ENCODE data around the gene SLC46A3. TPM values are rescaled to one million over a fixed set of nuclear protein-coding genes. Genes with fewer than 3 reads are reported as not detected.
"Not testable (repeated sequence)": the region's sequence is repeated elsewhere in the genome, so short reads cannot be mapped to it uniquely, and the experiment has no call there.

Gene SLC46A3
- total RNA-seq, 2 donors from 2014 or later, result 8.2 to 16.8 TPM

GRCh38 chr13:28705461-28706083 lies 13.2 kb downstream of the SLC46A3 start:
- H3K9me3 ChIP-seq, result no peaks in the 10 kb centered on the region
- H3K27me3 ChIP-seq (replicated peaks; ENCODE audit: insufficient read depth), result no peaks in the 10 kb centered on the region
- H3K36me3 ChIP-seq, result no peaks in the 10 kb centered on the region
- WGBS, result 71% methylated on average over 5 of the region's 5 CpGs
- H3K27ac ChIP-seq, result no peak overlapping the region
- H3K4me1 ChIP-seq (replicated peaks), result no peaks in the 10 kb centered on the region
- intact Hi-C loops (cut with DNase I), result no loop called here
- DNase-seq (ENCODE audit: low spot score), result no peak
- TF ChIP-seq POLR2AphosphoS5 (IDR thresholded peaks at IDR 0.05) (no peak), CTCF (IDR thresholded peaks at IDR 0.05) (no peak), POLR2A (IDR thresholded peaks at IDR 0.05) (no peak)
- H3K4me3 ChIP-seq, result no peak overlapping the region

- Histone ChIP-seq H3K9me3 (no peaks in the 10 kb centered on the region), H3K36me3 (no peaks in the 10 kb centered on the region), H3K27me3 (replicated peaks; ENCODE audit: insufficient read depth) (no peaks in the 10 kb centered on the region), H3K4me1 (replicated peaks) (no peaks in the 10 kb centered on the region), H3K4me3 (no peak overlapping the region), H3K27ac (no peak overlapping the region)
- no peak for TF ChIP-seq POLR2A (IDR thresholded peaks at IDR 0.05)
- TF ChIP-seq CTCF (IDR thresholded peaks at IDR 0.05), result no peak
- no peak for TF ChIP-seq POLR2AphosphoS5 (IDR thresholded peaks at IDR 0.05)
- no peak for DNase-seq (ENCODE audit: low spot score)
- intact Hi-C loops (cut with DNase I), result no loop called here
Observed at GRCh38 chr13:28704919-28705318, 13.9 kb downstream of the SLC46A3 start.

GRCh38 chr13:28704282-28704681 lies 14.5 kb downstream of the SLC46A3 start:
- Histone ChIP-seq H3K9me3 (no peaks in the 10 kb centered on the region), H3K27ac (no peak overlapping the region), H3K4me1 (replicated peaks) (no peaks in the 10 kb centered on the region), H3K27me3 (replicated peaks; ENCODE audit: insufficient read depth) (no peaks in the 10 kb centered on the region), H3K4me3 (no peak overlapping the region), H3K36me3 (no peaks in the 10 kb centered on the region)
- intact Hi-C loops (cut with DNase I), result no loop called here
- no peak for DNase-seq (ENCODE audit: low spot score)
- no peak for TF ChIP-seq POLR2A (IDR thresholded peaks at IDR 0.05)
- no peak for TF ChIP-seq POLR2AphosphoS5 (IDR thresholded peaks at IDR 0.05)
- TF ChIP-seq CTCF (IDR thresholded peaks at IDR 0.05), result no peak

- Histone ChIP-seq H3K27ac (no peak overlapping the region), H3K9me3 (no peaks in the 10 kb centered on the region), H3K4me1 (replicated peaks) (no peaks in the 10 kb centered on the region), H3K27me3 (replicated peaks; ENCODE audit: insufficient read depth) (no peaks in the 10 kb centered on the region), H3K36me3 (no peaks in the 10 kb centered on the region), H3K4me3 (no peak overlapping the region)
- 93% methylated on average over 1 of the region's 1 CpG for WGBS
- DNase-seq (ENCODE audit: low spot score), result no peak
- no peak for TF ChIP-seq POLR2AphosphoS5 (IDR thresholded peaks at IDR 0.05)
- no peak for TF ChIP-seq CTCF (IDR thresholded peaks at IDR 0.05)
- no peak for TF ChIP-seq POLR2A (IDR thresholded peaks at IDR 0.05)
- intact Hi-C loops (cut with DNase I), result no loop called here
Observed at GRCh38 chr13:28699246-28699645, 19.5 kb downstream of the SLC46A3 start.

GRCh38 chr13:28697441-28697840 lies 21.3 kb downstream of the SLC46A3 start:
- Histone ChIP-seq H3K9me3 (no peaks in the 10 kb centered on the region), H3K36me3 (no peaks in the 10 kb centered on the region), H3K27ac (no peak overlapping the region), H3K4me3 (no peak overlapping the region), H3K4me1 (replicated peaks) (no peaks in the 10 kb centered on the region), H3K27me3 (replicated peaks; ENCODE audit: insufficient read depth) (no peaks in the 10 kb centered on the region)
- TF ChIP-seq POLR2AphosphoS5 (IDR thresholded peaks at IDR 0.05) (no peak), POLR2A (IDR thresholded peaks at IDR 0.05) (no peak), CTCF (IDR thresholded peaks at IDR 0.05) (no peak)
- 81% methylated on average over 1 of the region's 1 CpG for WGBS
- no peak for DNase-seq (ENCODE audit: low spot score)
- intact Hi-C loops (cut with DNase I), result no loop called here

GRCh38 chr13:28693605-28694491 lies 24.9 kb downstream of the SLC46A3 start:
- H3K27ac ChIP-seq; H3K9me3 ChIP-seq; H3K4me1 ChIP-seq (replicated peaks); H3K27me3 ChIP-seq (replicated peaks; ENCODE audit: insufficient read depth); DNase-seq (ENCODE audit: low spot score); intact Hi-C loops (cut with DNase I); H3K36me3 ChIP-seq; H3K4me3 ChIP-seq: not testable (repeated sequence)
- WGBS, result 20% methylated on average over 11 of the region's 11 CpGs
